KMS-11 (cell line): Measurements from ENCODE around the gene CRYAA.

Experiments
- H2AFZ ChIP-seq: fragments of 200-600 bp; sonication (generic); 2 replicates; pipeline ENCODE4 v1.6.1; 2016; ENCODE audit warnings: antibody characterized with exemption, mixed run types, low read depth
- H3K27ac ChIP-seq: fragments of 200-600 bp; sonication (generic); 2 replicates; pipeline ENCODE4 v1.6.1; 2016; ENCODE audit warnings: mild to moderate bottlenecking, mixed run types
- H3K27me3 ChIP-seq: fragments of 200-600 bp; sonication (generic); 2 replicates; pipeline ENCODE4 v1.6.1; 2017; ENCODE audit warnings: mild to moderate bottlenecking, low read depth, mixed run types, moderate library complexity; ENCODE audit not compliant: insufficient read depth
- H3K36me3 ChIP-seq: fragments of 200-600 bp; sonication (generic); 2 replicates; pipeline ENCODE4 v1.6.1; 2017; ENCODE audit warnings: mild to moderate bottlenecking, mixed run types; ENCODE audit not compliant: insufficient read depth
- H3K4me1 ChIP-seq: fragments of 200-600 bp; sonication (generic); 2 replicates; pipeline ENCODE4 v1.6.1; 2016; ENCODE audit warnings: mild to moderate bottlenecking, low read depth, mixed run types; ENCODE audit not compliant: poor library complexity, severe bottlenecking
- H3K4me2 ChIP-seq: fragments of 200-600 bp; sonication (generic); 2 replicates; pipeline ENCODE4 v1.7.0; 2016; ENCODE audit warnings: mild to moderate bottlenecking, mixed run types
- H3K4me3 ChIP-seq: fragments of 200-600 bp; sonication (generic); IDR thresholded peaks from 2 replicates; pipeline ENCODE4 v1.6.1; 2017; ENCODE audit warnings: low read depth, low read length, mixed read lengths; ENCODE audit not compliant: insufficient read depth
- H3K79me2 ChIP-seq: fragments of 200-600 bp; sonication (generic); 2 replicates; pipeline ENCODE4 v1.6.1; 2016; ENCODE audit warnings: low read depth, mixed run types; ENCODE audit not compliant: insufficient read depth
- H3K9ac ChIP-seq: fragments of 200-600 bp; sonication (generic); 2 replicates; pipeline ENCODE4 v1.6.1; 2016; ENCODE audit warnings: mild to moderate bottlenecking, mixed run types
- H4K20me1 ChIP-seq: fragments of 200-600 bp; sonication (generic); 2 replicates; pipeline ENCODE4 v1.6.1; 2016; ENCODE audit warnings: mild to moderate bottlenecking, mixed run types; ENCODE audit not compliant: insufficient read depth
- CTCF ChIP-seq: fragments of 200-600 bp; sonication (generic); conservative IDR thresholded peaks from 2 replicates; pipeline ENCODE4 v1.6.1; 2017; ENCODE audit warnings: low read depth, mild to moderate bottlenecking, antibody characterized with exemption, low read length, moderate library complexity, mixed read lengths

CRYAA gene

GRCh38 chr21:43193088-43193650 lies 24.4 kb downstream of the CRYAA start:
- no peaks in the 10 kb centered on the region for H3K27me3 ChIP-seq
- H3K27ac ChIP-seq = no peak overlapping the region
- H2AFZ ChIP-seq = no peak overlapping the region
- H4K20me1 ChIP-seq = no peaks in the 10 kb centered on the region
- no peak overlapping the region for H3K4me2 ChIP-seq
- no peaks in the 10 kb centered on the region for H3K79me2 ChIP-seq
- H3K4me1 ChIP-seq = no peaks in the 10 kb centered on the region
- no peak overlapping the region for H3K9ac ChIP-seq
- H3K36me3 ChIP-seq = no peaks in the 10 kb centered on the region
- no peak for TF ChIP-seq CTCF
- H3K4me3 ChIP-seq = no peak overlapping the region

GRCh38 chr21:43193651-43194302 lies 25.0 kb downstream of the CRYAA start:
- no peaks in the 10 kb centered on the region for H3K36me3 ChIP-seq
- H2AFZ ChIP-seq = no peak overlapping the region
- no peaks in the 10 kb centered on the region for H3K4me1 ChIP-seq
- no peaks in the 10 kb centered on the region for H3K79me2 ChIP-seq
- no peaks in the 10 kb centered on the region for H4K20me1 ChIP-seq
- no peak for TF ChIP-seq CTCF
- no peak overlapping the region for H3K4me3 ChIP-seq
- no peak overlapping the region for H3K4me2 ChIP-seq
- no peak overlapping the region for H3K9ac ChIP-seq
- no peaks in the 10 kb centered on the region for H3K27me3 ChIP-seq
- H3K27ac ChIP-seq = no peak overlapping the region

- H3K4me3 ChIP-seq = no peak overlapping the region
- H3K9ac ChIP-seq = no peak overlapping the region
- H3K36me3 ChIP-seq = no peaks in the 10 kb centered on the region
- H3K27me3 ChIP-seq = no peaks in the 10 kb centered on the region
- H2AFZ ChIP-seq = no peak overlapping the region
- no peak for TF ChIP-seq CTCF
- no peak overlapping the region for H3K4me2 ChIP-seq
- H3K27ac ChIP-seq = no peak overlapping the region
- H3K4me1 ChIP-seq = no peaks in the 10 kb centered on the region
- H3K79me2 ChIP-seq = no peaks in the 10 kb centered on the region
- no peaks in the 10 kb centered on the region for H4K20me1 ChIP-seq
Measured at GRCh38 chr21:43194303-43195120, 25.7 kb downstream of the CRYAA start.

- Histone ChIP-seq H3K4me3 (no peak overlapping the region), H3K27ac (no peak overlapping the region), H3K9ac (no peak overlapping the region), H3K79me2 (no peaks in the 10 kb centered on the region), H3K4me2 (no peak overlapping the region), H3K27me3 (no peaks in the 10 kb centered on the region), H3K4me1 (no peaks in the 10 kb centered on the region), H2AFZ (no peak overlapping the region), H3K36me3 (no peaks in the 10 kb centered on the region), H4K20me1 (no peaks in the 10 kb centered on the region)
- no peak for TF ChIP-seq CTCF
Measured at GRCh38 chr21:43195121-43196021, 26.6 kb downstream of the CRYAA start.
